Neural cell (in vitro differentiated cells): ENCODE measurements around the gene GPR62. TPM values are rescaled to one million over a fixed set of nuclear protein-coding genes. Genes with fewer than 3 reads are reported as not detected.

Experiments used
- H2AFZ ChIP-seq: fragments of 200-600, 300-800 bp; sonication (generic), shearing (Covaris generic); 2 replicates; pipeline ENCODE4 v1.6.0; 2014; ENCODE audit warnings: low read depth, mild to moderate bottlenecking, antibody characterized with exemption, low read length, moderate library complexity
- H3F3A ChIP-seq: fragments of 200-600 bp; shearing (Covaris generic); 2 replicates; pipeline ENCODE4 v1.6.1; 2016; ENCODE audit warnings: mild to moderate bottlenecking, moderate library complexity, mixed read lengths, antibody characterized with exemption, low read length; ENCODE audit not compliant: insufficient read depth, poor library complexity, severe bottlenecking
- H3K27ac ChIP-seq: fragments of 200-600, 300-800 bp; sonication (generic), shearing (Covaris generic); 2 replicates; pipeline ENCODE4 v1.5.1; 2014; ENCODE audit warnings: mild to moderate bottlenecking, low read length, moderate library complexity
- H3K27me3 ChIP-seq: fragments of 300-800, 200-600 bp; sonication (generic), shearing (Covaris generic); 2 replicates; pipeline ENCODE4 v1.6.0; 2014; ENCODE audit warnings: mild to moderate bottlenecking, low read depth, low read length, moderate library complexity; ENCODE audit not compliant: insufficient read depth
- H3K36me3 ChIP-seq: fragments of 300-800, 200-600 bp; sonication (generic), shearing (Covaris generic); 2 replicates; pipeline ENCODE4 v1.5.1; 2014; ENCODE audit warnings: mild to moderate bottlenecking, antibody characterized with exemption, low read length, moderate library complexity; ENCODE audit not compliant: insufficient read depth
- H3K4me2 ChIP-seq: fragments of 300-800, 200-600 bp; sonication (generic), shearing (Covaris generic); 2 replicates; pipeline ENCODE4 v1.6.0; 2014; ENCODE audit warnings: mild to moderate bottlenecking, low read length
- H3K4me3 ChIP-seq: fragments of 300-800, 200-600 bp; sonication (generic), shearing (Covaris generic); 2 replicates; pipeline ENCODE4 v1.5.1; 2014; ENCODE audit warnings: mild to moderate bottlenecking, low read length, moderate library complexity
- H3K79me2 ChIP-seq: fragments of 200-600 bp; shearing (Covaris generic); replicated peaks from 2 replicates; pipeline ENCODE4 v1.6.0; 2014; ENCODE audit warnings: mild to moderate bottlenecking, low read length, moderate library complexity; ENCODE audit not compliant: insufficient read depth
- H3K9ac ChIP-seq: fragments of 300-800, 200-600 bp; sonication (generic), shearing (Covaris generic); 2 replicates; pipeline ENCODE4 v1.6.1; 2016; ENCODE audit warnings: mild to moderate bottlenecking, low read length, mixed read lengths
- H3K9me2 ChIP-seq: fragments of 200-600 bp; shearing (Covaris generic); 2 replicates; pipeline ENCODE4 v1.6.1; 2016; ENCODE audit warnings: mild to moderate bottlenecking, low read length, mixed read lengths; ENCODE audit not compliant: insufficient read depth
- H3K9me3 ChIP-seq: fragments of 200-600, 300-800 bp; sonication (generic), shearing (Covaris generic); 2 replicates; pipeline ENCODE4 v1.6.1; 2016; ENCODE audit warnings: mild to moderate bottlenecking, mixed run types, low read length, moderate library complexity, mixed read lengths
- H4K20me1 ChIP-seq: fragments of 200-600 bp; shearing (Covaris generic); 2 replicates; pipeline ENCODE4 v1.6.1; 2016; ENCODE audit warnings: mild to moderate bottlenecking, mixed run types; ENCODE audit not compliant: insufficient read depth
- CTCF ChIP-seq: fragments of 450-650 bp; IDR thresholded peaks from 2 replicates; pipeline ENCODE4 v1.5.1; 2014; ENCODE audit warnings: antibody characterized with exemption, mild to moderate bottlenecking, moderate library complexity; ENCODE audit not compliant: poor library complexity, severe bottlenecking
- EP300 ChIP-seq: fragments of 450-650 bp; conservative IDR thresholded peaks from 2 replicates; pipeline ENCODE4 v1.6.1; 2014; ENCODE audit warnings: antibody characterized with exemption, mild to moderate bottlenecking, moderate library complexity; ENCODE audit not compliant: poor library complexity, severe bottlenecking
- EZH2 ChIP-seq: fragments of 200-600, 300-800 bp; shearing (Covaris generic), sonication (generic); IDR thresholded peaks from 2 replicates; pipeline ENCODE4 v1.6.1; 2014; ENCODE audit warnings: antibody characterized with exemption, low read length, borderline replicate concordance, mild to moderate bottlenecking; ENCODE audit not compliant: insufficient read depth, poor library complexity, severe bottlenecking
- MXI1 ChIP-seq: fragments of 450-650 bp; conservative IDR thresholded peaks from 2 replicates; pipeline ENCODE4 v1.6.1; 2014; ENCODE audit warnings: antibody characterized with exemption, mild to moderate bottlenecking; ENCODE audit not compliant: poor library complexity, severe bottlenecking
- POLR2AphosphoS5 ChIP-seq: IDR thresholded peaks from 2 replicates; pipeline ENCODE4 v1.6.1; 2012
- RAD21 ChIP-seq: fragments of 450-650 bp; conservative IDR thresholded peaks from 2 replicates; pipeline ENCODE4 v1.6.1; 2014; ENCODE audit warnings: antibody characterized with exemption, mild to moderate bottlenecking, moderate library complexity
- SMC3 ChIP-seq: fragments of 450-650 bp; conservative IDR thresholded peaks from 2 replicates; pipeline ENCODE4 v1.6.1; 2014; ENCODE audit warnings: antibody characterized with exemption, mild to moderate bottlenecking, moderate library complexity; ENCODE audit not compliant: poor library complexity
- TAF1 ChIP-seq: IDR thresholded peaks from 2 replicates; pipeline ENCODE4 v1.6.1; 2012; ENCODE audit warnings: low read depth
- polyA plus RNA-seq: library from polyadenylated mRNA; depleted of rRNA; stranded (reverse); fragments of >200 nt; gene quantifications from 2 replicates; pipeline ENCODE4 v1.2.3, GENCODE V29; 2014
- TF ChIP-seq, protein P1 (sequence below): IDR thresholded peaks from 2 replicates; pipeline ENCODE4 v1.6.1; 2012; ENCODE audit warnings: borderline replicate concordance

Gene GPR62
- polyA plus RNA-seq, 1 donor from 2014 or later: not detected

- Histone ChIP-seq H3F3A (no peaks in the 10 kb centered on the region), H4K20me1 (no peaks in the 10 kb centered on the region), H3K27me3 (no peaks in the 10 kb centered on the region), H3K4me2 (no peak overlapping the region), H3K36me3 (no peaks in the 10 kb centered on the region), H3K9me3 (no peaks in the 10 kb centered on the region), H3K4me3 (no peak overlapping the region), H2AFZ (no peak overlapping the region), H3K9me2 (no peaks in the 10 kb centered on the region), H3K9ac (no peak overlapping the region), H3K79me2 (no peaks in the 10 kb centered on the region), H3K27ac (no peak overlapping the region)
- no peak for TF ChIP-seq POLR2AphosphoS5
Observed at GRCh38 chr3:51938780-51939425, 16.3 kb upstream of the GPR62 start.

DNA sequence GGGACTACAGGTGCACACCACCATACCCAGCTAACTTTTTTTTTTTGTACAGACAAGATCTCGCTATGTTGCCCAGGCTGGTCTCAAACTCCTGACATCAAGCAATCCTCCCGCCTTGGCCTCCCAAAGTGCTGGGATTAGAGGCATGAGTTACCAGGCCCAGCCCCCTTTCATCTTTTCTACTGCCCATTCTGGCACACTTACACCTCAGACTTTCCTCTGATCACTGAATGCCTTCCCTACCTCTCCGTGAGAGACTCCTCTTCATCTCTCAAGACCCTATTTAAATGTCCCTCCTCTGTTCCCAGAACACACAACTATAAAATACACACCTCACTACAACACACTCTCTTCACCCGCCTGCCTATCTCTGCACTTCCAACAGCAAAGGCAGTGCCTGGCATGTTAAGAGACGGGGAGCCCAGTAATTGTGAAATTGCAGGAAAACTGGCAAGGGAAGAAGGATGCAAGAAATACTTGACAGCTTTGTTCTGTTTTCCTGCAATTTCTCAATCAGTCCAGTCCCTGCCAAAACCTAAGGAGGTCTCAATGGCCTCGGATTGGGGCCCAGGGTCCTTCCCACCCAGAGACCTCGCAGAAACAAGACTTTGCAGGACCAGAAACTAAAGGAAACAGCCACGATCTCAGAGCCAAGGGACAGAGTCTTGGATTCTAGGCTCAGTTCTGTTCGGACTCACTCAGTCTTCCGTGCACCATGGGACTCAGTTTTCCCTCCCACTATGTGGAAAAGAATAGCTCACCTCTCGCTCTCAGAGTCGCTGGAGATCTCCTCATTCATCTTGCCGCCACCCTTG, 14.3 kb upstream of the GPR62 start:
- Histone ChIP-seq H3K9ac (peak overlapping the region; percentile 57), H2AFZ (no peak overlapping the region), H3K4me3 (peak overlapping the region; percentile 76), H3K4me2 (peak overlapping the region; percentile 77), H3K9me2 (no peaks in the 10 kb centered on the region), H3F3A (no peaks in the 10 kb centered on the region), H4K20me1 (no peaks in the 10 kb centered on the region), H3K27me3 (no peaks in the 10 kb centered on the region), H3K9me3 (no peaks in the 10 kb centered on the region), H3K36me3 (no peaks in the 10 kb centered on the region), H3K27ac (no peak overlapping the region), H3K79me2 (no peaks in the 10 kb centered on the region)
- TF ChIP-seq TAF1: no peak

DNA sequence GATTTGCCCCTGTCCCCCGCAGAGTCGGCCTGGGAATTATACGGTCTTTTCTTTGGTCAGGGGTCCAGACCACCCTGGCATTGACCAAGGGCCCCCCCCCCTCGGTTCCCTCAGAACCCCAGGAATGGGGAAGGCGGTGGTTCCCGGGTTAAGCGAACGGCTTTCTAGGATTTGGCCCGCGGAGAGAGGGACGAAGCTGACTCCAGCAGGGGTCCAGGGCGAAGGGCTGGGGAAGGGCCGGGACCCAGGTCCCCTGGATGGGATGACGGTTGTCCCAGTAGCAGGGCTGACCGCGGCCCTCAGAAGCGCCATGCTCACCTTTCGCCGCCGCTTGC, 13.8 kb upstream of the GPR62 start:
- Histone ChIP-seq H3K27ac (no peak overlapping the region), H3K9ac (peak overlapping the region; percentile 57), H3K9me2 (no peaks in the 10 kb centered on the region), H3K36me3 (no peaks in the 10 kb centered on the region), H3K4me2 (peak overlapping the region; percentile 77), H3K27me3 (no peaks in the 10 kb centered on the region), H4K20me1 (no peaks in the 10 kb centered on the region), H3K4me3 (peak overlapping the region; percentile 76), H3K9me3 (no peaks in the 10 kb centered on the region), H3F3A (no peaks in the 10 kb centered on the region), H2AFZ (peak overlapping the region; percentile 28), H3K79me2 (no peaks in the 10 kb centered on the region)
- TF ChIP-seq TAF1 (no peak), CTCF (no peak), RAD21 (no peak), EP300 (no peak), POLR2AphosphoS5 (no peak), EZH2 (no peak), SMC3 (no peak), MXI1 (no peak)
- TF ChIP-seq, protein P1, sequence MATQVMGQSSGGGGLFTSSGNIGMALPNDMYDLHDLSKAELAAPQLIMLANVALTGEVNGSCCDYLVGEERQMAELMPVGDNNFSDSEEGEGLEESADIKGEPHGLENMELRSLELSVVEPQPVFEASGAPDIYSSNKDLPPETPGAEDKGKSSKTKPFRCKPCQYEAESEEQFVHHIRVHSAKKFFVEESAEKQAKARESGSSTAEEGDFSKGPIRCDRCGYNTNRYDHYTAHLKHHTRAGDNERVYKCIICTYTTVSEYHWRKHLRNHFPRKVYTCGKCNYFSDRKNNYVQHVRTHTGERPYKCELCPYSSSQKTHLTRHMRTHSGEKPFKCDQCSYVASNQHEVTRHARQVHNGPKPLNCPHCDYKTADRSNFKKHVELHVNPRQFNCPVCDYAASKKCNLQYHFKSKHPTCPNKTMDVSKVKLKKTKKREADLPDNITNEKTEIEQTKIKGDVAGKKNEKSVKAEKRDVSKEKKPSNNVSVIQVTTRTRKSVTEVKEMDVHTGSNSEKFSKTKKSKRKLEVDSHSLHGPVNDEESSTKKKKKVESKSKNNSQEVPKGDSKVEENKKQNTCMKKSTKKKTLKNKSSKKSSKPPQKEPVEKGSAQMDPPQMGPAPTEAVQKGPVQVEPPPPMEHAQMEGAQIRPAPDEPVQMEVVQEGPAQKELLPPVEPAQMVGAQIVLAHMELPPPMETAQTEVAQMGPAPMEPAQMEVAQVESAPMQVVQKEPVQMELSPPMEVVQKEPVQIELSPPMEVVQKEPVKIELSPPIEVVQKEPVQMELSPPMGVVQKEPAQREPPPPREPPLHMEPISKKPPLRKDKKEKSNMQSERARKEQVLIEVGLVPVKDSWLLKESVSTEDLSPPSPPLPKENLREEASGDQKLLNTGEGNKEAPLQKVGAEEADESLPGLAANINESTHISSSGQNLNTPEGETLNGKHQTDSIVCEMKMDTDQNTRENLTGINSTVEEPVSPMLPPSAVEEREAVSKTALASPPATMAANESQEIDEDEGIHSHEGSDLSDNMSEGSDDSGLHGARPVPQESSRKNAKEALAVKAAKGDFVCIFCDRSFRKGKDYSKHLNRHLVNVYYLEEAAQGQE: no peak
